Activated CD8-positive, alpha-beta T cell treated with anti-CD3 and anti-CD28 coated beads for 36 hours (primary cell): ENCODE results near the gene HAS3. TPM values are rescaled to one million over a fixed set of nuclear protein-coding genes. Genes with fewer than 3 reads are reported as not detected.

Experiments used
- ATAC-seq: fragments of 200-7000 bp; cut with Tn5 transposase; one replicate; pipeline ENCODE4 v1.10.0; 2021; ENCODE audit warnings: mild to moderate bottlenecking, moderate library complexity
- CTCF ChIA-PET: fragments of 350-600 bp; sonication (Branson Sonifier 250); formaldehyde crosslinking; loops from one replicate; lab custom pipeline; 2021; ENCODE audit warnings: antibody characterized with exemption; lab: Charles Lee
- POLR2A ChIA-PET: fragments of 350-600 bp; sonication (Branson Sonifier 250); formaldehyde crosslinking; loops from one replicate; lab custom pipeline; 2021; ENCODE audit warnings: antibody characterized with exemption; lab: Charles Lee
- DNase-seq: peaks from one replicate; pipeline ENCODE4 v3.0.0-alpha.2; 2020
- H3K27ac Mint-ChIP-seq: one replicate; pipeline ENCODE4 v1.8.0; 2021; ENCODE audit warnings: mild to moderate bottlenecking, mixed read lengths
- H3K27me3 Mint-ChIP-seq: one replicate; pipeline ENCODE4 v1.8.0; 2021; ENCODE audit warnings: mixed read lengths
- H3K36me3 Mint-ChIP-seq: one replicate; pipeline ENCODE4 v1.8.0; 2021; ENCODE audit warnings: low read depth, mixed read lengths
- H3K4me1 Mint-ChIP-seq: one replicate; pipeline ENCODE4 v1.8.0; 2021; ENCODE audit warnings: low read depth, mixed read lengths
- H3K4me3 Mint-ChIP-seq: one replicate; pipeline ENCODE4 v1.8.0; 2021; ENCODE audit warnings: mild to moderate bottlenecking, moderate library complexity, mixed read lengths
- H3K9me3 Mint-ChIP-seq: one replicate; pipeline ENCODE4 v1.8.0; 2021; ENCODE audit warnings: mixed read lengths
- intact Hi-C: fragments of 100-400 bp; cut with micrococcal nuclease; formaldehyde crosslinking; loops from one replicate; pipeline ENCODE4 v1.10.0; 2022
- total RNA-seq, 2 experiments: library from RNA; stranded (reverse); gene quantifications; one replicate each; pipeline ENCODE4 v1.2.3, GENCODE V29; 2021
- TF ChIP-seq, protein P1 (sequence below): fragments of 200-600 bp; IDR thresholded peaks from one replicate; pipeline ENCODE4 v1.8.0; 2022; ENCODE audit warnings: antibody characterized with exemption, mild to moderate bottlenecking

The HAS3 gene
- total RNA-seq, 2 experiments from 2014 or later = 0.11 to 0.43 TPM

DNA sequence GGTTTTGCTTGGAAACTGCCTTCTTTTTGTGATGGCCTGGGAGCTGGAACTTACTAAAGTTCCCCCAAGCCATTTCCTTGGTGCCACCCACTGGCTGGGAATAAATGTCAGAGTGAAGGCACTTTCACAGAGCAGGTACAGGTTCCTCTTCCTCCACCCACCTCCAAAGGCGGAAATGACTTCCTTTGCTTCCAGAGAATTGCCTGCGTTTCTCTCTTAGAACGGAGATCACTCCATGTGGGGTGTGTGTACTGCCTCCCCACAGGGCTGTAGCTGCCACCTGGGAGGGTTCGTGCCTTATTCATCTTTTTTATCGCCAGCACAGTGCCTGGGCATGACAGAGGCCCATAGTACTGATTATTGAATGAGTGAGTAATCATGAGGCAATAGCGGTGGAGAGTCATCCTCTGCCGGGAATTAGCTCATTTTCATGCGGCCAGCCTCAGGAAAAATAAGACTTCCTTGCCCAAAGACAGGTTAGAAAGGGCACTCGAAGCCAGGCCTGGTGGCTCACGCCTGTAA lies 32.2 kb upstream of the HAS3 start:
- DNase-seq (no peak), ATAC-seq (no peak)
- Mint-ChIP-seq H3K4me1 (no peaks in the 10 kb centered on the region), H3K27me3 (no peaks in the 10 kb centered on the region), H3K36me3 (peaks cover 1% of the 10 kb centered on the region), H3K27ac (no peak overlapping the region), H3K9me3 (no peaks in the 10 kb centered on the region), H3K4me3 (no peak overlapping the region)
- CTCF ChIA-PET = interaction anchor here (0.9 kb wide), 1 partner anchor 483 kb away, joined by 3 read pairs; no protein-coding TSS in a partner anchor
- POLR2A ChIA-PET = no interaction called here
- TF ChIP-seq, protein P1, sequence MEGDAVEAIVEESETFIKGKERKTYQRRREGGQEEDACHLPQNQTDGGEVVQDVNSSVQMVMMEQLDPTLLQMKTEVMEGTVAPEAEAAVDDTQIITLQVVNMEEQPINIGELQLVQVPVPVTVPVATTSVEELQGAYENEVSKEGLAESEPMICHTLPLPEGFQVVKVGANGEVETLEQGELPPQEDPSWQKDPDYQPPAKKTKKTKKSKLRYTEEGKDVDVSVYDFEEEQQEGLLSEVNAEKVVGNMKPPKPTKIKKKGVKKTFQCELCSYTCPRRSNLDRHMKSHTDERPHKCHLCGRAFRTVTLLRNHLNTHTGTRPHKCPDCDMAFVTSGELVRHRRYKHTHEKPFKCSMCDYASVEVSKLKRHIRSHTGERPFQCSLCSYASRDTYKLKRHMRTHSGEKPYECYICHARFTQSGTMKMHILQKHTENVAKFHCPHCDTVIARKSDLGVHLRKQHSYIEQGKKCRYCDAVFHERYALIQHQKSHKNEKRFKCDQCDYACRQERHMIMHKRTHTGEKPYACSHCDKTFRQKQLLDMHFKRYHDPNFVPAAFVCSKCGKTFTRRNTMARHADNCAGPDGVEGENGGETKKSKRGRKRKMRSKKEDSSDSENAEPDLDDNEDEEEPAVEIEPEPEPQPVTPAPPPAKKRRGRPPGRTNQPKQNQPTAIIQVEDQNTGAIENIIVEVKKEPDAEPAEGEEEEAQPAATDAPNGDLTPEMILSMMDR = no peak
- intact Hi-C loops = no loop called here

- Mint-ChIP-seq H3K4me3 (no peak overlapping the region), H3K27ac (no peak overlapping the region)
Observed at GRCh38 chr16:69077251-69077650, 28.2 kb upstream of the HAS3 start.

DNA sequence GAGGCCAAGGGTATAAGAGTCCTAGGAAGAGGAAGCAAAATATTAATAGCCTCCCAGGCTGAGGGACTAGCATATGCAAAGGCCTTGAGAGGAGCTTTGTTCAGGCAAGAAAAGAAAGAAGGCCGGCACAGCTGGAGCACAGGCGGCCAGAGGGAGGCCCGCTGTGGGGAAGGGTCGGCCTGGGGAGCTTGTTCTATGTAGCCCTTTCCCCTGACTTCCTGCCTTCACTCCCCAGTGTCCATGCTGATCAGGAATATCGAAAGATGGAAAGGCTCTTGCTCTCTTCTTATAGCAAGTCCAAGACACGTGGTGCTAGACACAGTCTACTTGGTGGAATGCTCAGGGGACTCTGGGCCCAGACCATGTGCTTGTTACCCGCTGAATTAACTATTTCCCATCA lies 27.4 kb upstream of the HAS3 start:
- no peak for DNase-seq
- H3K4me3 Mint-ChIP-seq = no peak overlapping the region
- no peaks in the 10 kb centered on the region for H3K27me3 Mint-ChIP-seq
- ChIA-PET POLR2A (no interaction called here), CTCF (no interaction called here)
- H3K27ac Mint-ChIP-seq = no peak overlapping the region
- intact Hi-C loops = no loop called here
- H3K9me3 Mint-ChIP-seq = no peaks in the 10 kb centered on the region
- H3K4me1 Mint-ChIP-seq = no peaks in the 10 kb centered on the region
- peaks cover 1% of the 10 kb centered on the region for H3K36me3 Mint-ChIP-seq
- no peak for ATAC-seq
- TF ChIP-seq, protein P1 = no peak

More at GRCh38 chr16:69077251-69077650, 28.2 kb upstream of the HAS3 start:
- no peaks in the 10 kb centered on the region for H3K27me3 Mint-ChIP-seq
- H3K9me3 Mint-ChIP-seq = no peaks in the 10 kb centered on the region
- ChIA-PET CTCF (no interaction called here), POLR2A (no interaction called here)
- H3K4me1 Mint-ChIP-seq = no peaks in the 10 kb centered on the region
- DNase-seq (no peak), ATAC-seq (no peak)
- TF ChIP-seq, protein P1 = no peak
- H3K36me3 Mint-ChIP-seq = peaks cover 1% of the 10 kb centered on the region
- intact Hi-C loops = no loop called here

- Mint-ChIP-seq H3K27me3 (no peaks in the 10 kb centered on the region), H3K4me3 (no peak overlapping the region), H3K9me3 (no peaks in the 10 kb centered on the region), H3K4me1 (no peaks in the 10 kb centered on the region), H3K27ac (no peak overlapping the region), H3K36me3 (peaks cover 1% of the 10 kb centered on the region)
- no peak for ATAC-seq
- no peak for DNase-seq
- ChIA-PET POLR2A (interaction anchor here (1.9 kb wide), 1 partner anchor 11 kb away, joined by 4 read pairs; no protein-coding TSS in a partner anchor), CTCF (no interaction called here)
- intact Hi-C loops = no loop called here
- TF ChIP-seq, protein P1 = no peak
Observed at GRCh38 chr16:69079697-69080096, 25.8 kb upstream of the HAS3 start.

- no peaks in the 10 kb centered on the region for H3K27me3 Mint-ChIP-seq
- CTCF ChIA-PET = interaction anchor here (1.8 kb wide), 1 partner anchor 41 kb away, joined by 6 read pairs; no protein-coding TSS in a partner anchor
Observed at GRCh38 chr16:69083306-69083941, 22.0 kb upstream of the HAS3 start.

More at GRCh38 chr16:69083306-69083941, 22.0 kb upstream of the HAS3 start:
- Mint-ChIP-seq H3K9me3 (no peaks in the 10 kb centered on the region), H3K36me3 (peaks cover 10% of the 10 kb centered on the region), H3K27ac (no peak overlapping the region), H3K4me3 (no peak overlapping the region), H3K4me1 (peaks cover under 1% of the 10 kb centered on the region)
- intact Hi-C loops = no loop called here
- TF ChIP-seq, protein P1 = no peak
- POLR2A ChIA-PET = interaction anchor here (0.6 kb wide), 1 partner anchor 113 kb away, joined by 4 read pairs; no protein-coding TSS in a partner anchor
- ATAC-seq = no peak
- DNase-seq = no peak
